GM13976 (cell line): Measurements from ENCODE around the gene FANCE.

ENCODE experiments used
- DNase-seq: peaks from one replicate; pipeline ENCODE4 v3.0.0; 2012; ENCODE audit warnings: low spot score
- in situ Hi-C: fragments of 300-500 bp; cut with MboI; formaldehyde crosslinking; loops from one replicate; pipeline ENCODE4 v1.12.0; 2022; ENCODE audit warnings: low sequenced_read_pairs, mixed read lengths, inconsistent platforms; ENCODE audit not compliant: unreplicated experiment
- TF ChIP-seq, protein P1 (sequence below): IDR thresholded peaks from 2 replicates; pipeline ENCODE4 v1.5.1; 2012; ENCODE audit warnings: borderline replicate concordance, mild to moderate bottlenecking; ENCODE audit not compliant: insufficient read depth; ENCODE audit errors: extremely low read depth, missing control alignments, control extremely low read depth

The FANCE gene

DNA sequence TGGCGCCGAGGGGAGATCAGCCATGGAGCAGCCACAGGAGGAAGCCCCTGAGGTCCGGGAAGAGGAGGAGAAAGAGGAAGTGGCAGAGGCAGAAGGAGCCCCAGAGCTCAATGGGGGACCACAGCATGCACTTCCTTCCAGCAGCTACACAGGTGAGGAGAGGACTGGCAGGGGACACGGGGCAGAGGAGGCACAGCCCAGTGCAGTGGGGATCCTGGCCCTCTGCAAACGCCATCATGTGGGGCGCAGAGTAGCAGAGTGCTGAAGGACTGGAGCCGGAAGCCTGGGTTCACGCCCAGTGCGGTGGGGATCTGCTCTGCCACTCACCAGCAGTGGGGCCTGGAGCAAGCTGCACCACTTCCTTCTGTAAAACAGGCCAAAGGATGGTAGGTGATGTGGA is 41.1 kb upstream of the FANCE start:
- no peak for DNase-seq
- TF ChIP-seq, protein P1, sequence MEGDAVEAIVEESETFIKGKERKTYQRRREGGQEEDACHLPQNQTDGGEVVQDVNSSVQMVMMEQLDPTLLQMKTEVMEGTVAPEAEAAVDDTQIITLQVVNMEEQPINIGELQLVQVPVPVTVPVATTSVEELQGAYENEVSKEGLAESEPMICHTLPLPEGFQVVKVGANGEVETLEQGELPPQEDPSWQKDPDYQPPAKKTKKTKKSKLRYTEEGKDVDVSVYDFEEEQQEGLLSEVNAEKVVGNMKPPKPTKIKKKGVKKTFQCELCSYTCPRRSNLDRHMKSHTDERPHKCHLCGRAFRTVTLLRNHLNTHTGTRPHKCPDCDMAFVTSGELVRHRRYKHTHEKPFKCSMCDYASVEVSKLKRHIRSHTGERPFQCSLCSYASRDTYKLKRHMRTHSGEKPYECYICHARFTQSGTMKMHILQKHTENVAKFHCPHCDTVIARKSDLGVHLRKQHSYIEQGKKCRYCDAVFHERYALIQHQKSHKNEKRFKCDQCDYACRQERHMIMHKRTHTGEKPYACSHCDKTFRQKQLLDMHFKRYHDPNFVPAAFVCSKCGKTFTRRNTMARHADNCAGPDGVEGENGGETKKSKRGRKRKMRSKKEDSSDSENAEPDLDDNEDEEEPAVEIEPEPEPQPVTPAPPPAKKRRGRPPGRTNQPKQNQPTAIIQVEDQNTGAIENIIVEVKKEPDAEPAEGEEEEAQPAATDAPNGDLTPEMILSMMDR = no peak
- in situ Hi-C loops = no loop called here

DNA sequence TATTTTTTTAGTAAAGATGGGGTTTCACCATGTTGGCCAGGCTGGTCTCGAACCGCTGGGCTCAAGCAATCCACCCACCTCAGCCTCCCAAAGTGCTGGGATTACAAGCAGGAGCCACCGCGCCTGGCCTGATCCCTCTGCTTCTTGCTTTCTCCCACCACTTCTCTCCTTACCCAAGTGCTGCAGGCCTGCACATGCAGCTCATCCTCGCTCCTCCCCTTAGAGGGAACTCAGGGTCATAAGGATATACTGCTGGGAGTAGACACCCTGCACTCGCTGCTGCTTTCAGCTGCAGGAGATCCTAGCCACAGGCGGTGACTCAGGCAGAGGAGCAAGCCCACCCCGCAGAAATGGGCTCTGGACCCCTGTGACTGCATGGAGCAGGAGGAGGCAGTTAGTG is 40.0 kb upstream of the FANCE start:
- DNase-seq = no peak
- in situ Hi-C loops = no loop called here
- TF ChIP-seq, protein P1 = no peak

DNA sequence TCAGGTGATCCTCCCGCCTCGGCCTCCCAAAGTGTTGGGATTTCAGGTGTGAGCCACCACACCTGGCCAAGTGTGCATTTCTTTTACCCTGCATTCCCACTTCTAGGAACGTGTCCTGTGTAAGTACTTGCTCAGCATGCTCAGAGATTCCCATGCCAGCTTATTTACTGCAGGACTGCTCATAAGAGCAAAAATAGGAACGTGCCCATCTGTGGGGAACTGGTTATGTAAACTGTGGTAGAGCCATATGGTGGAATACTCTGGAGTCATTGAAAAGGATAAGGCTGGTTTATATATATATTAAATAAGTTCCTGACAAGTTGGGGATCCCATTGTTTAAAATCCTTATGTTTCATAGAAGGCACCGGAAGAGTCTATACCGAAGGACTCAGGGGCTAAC is 38.2 kb upstream of the FANCE start:
- TF ChIP-seq, protein P1 = no peak
- in situ Hi-C loops = no loop called here
- no peak for DNase-seq

DNA sequence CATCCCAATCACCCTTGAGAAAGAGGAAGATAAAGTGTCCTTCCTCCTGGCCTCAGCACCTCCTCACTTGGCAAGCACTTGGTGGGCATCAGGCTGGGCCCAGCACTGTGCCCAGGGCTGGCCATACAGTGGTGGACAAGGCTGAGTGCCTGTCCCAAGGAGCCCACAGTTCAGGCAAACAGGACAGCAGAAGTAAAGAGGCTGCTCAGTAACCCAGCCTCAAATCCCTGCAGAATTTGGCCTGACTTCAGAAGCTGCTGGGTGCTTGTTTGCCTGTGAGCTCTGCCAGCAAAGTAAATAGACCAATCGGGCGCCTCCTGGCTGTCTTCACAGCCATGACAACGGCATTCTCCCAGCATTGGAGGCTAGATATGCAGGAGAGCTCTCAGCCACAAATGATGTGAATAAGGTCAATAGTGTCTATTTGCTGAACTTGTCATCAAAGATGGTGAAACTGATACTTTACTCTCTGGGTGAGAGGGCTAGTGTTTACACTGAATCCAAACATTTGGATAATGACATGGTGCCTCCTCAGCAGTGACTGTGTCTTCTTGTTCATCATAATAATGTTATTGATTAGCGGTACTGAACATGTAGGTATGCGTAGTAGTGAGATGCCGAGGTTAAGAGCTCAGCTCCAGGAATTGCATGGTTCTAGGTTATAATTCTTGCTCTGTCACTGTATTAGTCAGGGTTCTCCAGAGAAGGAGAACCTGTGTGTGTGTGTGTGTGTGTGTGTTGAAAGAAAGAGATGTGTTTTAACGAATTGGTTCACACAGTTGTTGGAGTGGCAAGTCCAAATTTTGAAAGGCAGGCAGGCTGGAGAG is 36.9 kb upstream of the FANCE start:
- TF ChIP-seq, protein P1 = no peak
- DNase-seq = no peak
- in situ Hi-C loops = no loop called here

DNA sequence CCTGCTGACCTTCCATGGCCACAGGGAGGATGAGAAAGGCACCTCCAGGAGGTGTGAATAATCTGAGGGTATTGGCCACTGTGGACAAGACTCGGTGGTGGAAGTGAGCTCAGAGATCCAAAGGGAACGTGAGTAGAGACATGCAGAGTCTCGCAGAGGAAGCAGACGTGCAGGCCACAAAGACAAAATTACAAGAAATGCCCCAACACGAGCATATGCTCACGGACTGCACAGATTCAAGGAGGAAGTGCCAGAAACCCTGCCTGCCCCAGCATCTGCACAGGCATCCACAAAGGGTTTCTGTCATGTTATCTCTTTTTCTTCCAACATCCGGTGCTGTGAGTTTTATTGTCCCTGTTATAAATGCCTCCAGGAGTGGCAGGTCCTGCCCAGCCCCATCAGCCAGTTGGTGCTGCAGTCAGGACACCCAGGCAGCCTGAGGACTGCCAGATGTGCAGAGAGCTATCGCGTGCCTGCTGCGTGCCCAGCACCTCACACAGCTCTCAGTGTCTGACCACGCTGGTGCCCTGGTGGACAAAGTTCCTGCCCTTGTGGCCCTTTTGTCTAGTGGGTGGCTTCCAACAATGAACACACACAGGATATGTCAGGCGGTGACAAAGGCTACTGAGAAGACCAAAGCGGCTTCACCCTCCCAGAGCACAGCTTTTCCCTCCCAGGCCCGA is 34.0 kb upstream of the FANCE start:
- TF ChIP-seq, protein P1 = no peak
- in situ Hi-C loops = no loop called here
- no peak for DNase-seq

DNA sequence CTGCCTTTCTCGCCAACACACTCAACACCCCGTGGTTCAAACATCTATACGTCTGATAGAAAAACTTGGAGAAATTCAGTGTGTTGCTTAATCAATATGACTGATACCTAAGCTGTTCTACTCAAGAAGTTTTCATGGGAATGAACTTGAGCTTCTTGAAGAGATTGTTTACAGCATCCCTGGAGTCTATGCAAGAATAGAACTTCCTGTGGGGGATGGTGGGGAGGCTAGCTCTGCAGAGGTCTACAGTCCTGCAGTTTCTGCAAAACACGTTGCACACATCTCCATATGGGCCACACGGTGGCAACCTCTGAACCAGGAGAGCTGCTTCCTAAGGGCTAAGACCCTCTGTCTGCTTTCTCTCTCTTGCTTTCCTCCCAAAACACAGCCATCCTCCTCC is 32.7 kb upstream of the FANCE start:
- DNase-seq = no peak
- TF ChIP-seq, protein P1 = no peak
- in situ Hi-C loops = no loop called here
